Activated naive CD8-positive, alpha-beta T cell treated with anti-CD3 and anti-CD28 coated beads for 36 hours (primary cell): ENCODE data around the gene USH1G. TPM values are rescaled to one million over a fixed set of nuclear protein-coding genes. Genes with fewer than 3 reads are reported as not detected.

Source experiments
- DNase-seq: peaks from one replicate; pipeline ENCODE4 v3.0.0; 2021
- H3K27ac Mint-ChIP-seq: one replicate; pipeline ENCODE4 v1.8.0; 2022; ENCODE audit warnings: mild to moderate bottlenecking, moderate library complexity, mixed read lengths
- H3K27me3 Mint-ChIP-seq: one replicate; pipeline ENCODE4 v1.8.0; 2022; ENCODE audit warnings: mild to moderate bottlenecking, mixed read lengths
- H3K36me3 Mint-ChIP-seq: one replicate; pipeline ENCODE4 v1.8.0; 2021; ENCODE audit warnings: mild to moderate bottlenecking, mixed read lengths
- H3K4me1 Mint-ChIP-seq: one replicate; pipeline ENCODE4 v1.8.0; 2021; ENCODE audit warnings: mixed read lengths
- H3K4me3 Mint-ChIP-seq: one replicate; pipeline ENCODE4 v1.8.0; 2022; ENCODE audit warnings: mild to moderate bottlenecking, moderate library complexity, mixed read lengths
- H3K9me3 Mint-ChIP-seq: one replicate; pipeline ENCODE4 v1.8.0; 2022; ENCODE audit warnings: mixed read lengths
- total RNA-seq, 2 experiments: library from RNA; stranded (reverse); gene quantifications; one replicate each; pipeline ENCODE4 v1.2.3, GENCODE V29; 2021

The USH1G gene
- total RNA-seq, 2 experiments from 2014 or later: not detected

- Mint-ChIP-seq H3K27me3 (no peaks in the 10 kb centered on the region), H3K4me1 (peaks cover 5% of the 10 kb centered on the region), H3K27ac (no peak overlapping the region), H3K9me3 (no peaks in the 10 kb centered on the region), H3K4me3 (no peak overlapping the region), H3K36me3 (peaks cover 1% of the 10 kb centered on the region)
- no peak for DNase-seq
Observed at GRCh38 chr17:74868908-74869255, 54.2 kb downstream of the USH1G start.

DNA sequence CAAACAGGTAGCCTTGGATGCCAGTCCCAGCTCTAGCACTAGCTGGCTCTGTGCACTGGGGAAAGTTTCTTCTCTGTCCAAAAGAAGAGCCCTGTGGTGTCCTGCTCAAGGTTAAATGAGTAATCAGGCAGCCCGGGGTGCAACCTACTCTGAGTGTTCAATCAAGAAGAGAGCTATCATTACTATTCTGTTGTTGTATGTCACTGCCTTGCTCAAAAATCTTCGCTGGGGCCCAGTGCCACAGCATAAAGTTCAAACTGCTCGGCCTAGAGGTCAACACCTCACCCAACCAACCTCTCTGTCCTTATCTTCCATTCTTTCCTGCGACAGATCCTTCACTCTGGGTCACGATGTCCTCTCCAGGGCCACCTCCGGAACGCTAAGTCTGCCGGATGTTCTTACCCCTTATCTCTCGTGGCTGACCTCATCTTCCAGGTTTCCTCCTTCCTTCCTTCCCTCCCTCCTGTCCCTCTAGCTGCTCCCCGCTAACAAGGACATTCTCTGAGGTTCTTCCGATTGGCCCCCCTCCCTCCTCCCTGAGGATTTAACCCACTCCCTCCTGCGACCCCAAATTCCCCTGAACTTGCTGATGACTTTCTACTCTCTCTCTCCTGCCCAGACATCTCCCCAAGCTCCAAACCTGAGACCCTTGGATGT is 54.7 kb downstream of the USH1G start:
- Mint-ChIP-seq H3K4me3 (no peak overlapping the region), H3K27me3 (no peaks in the 10 kb centered on the region), H3K27ac (no peak overlapping the region), H3K4me1 (peaks cover 4% of the 10 kb centered on the region), H3K36me3 (peaks cover 1% of the 10 kb centered on the region), H3K9me3 (no peaks in the 10 kb centered on the region)
- DNase-seq: no peak

DNA sequence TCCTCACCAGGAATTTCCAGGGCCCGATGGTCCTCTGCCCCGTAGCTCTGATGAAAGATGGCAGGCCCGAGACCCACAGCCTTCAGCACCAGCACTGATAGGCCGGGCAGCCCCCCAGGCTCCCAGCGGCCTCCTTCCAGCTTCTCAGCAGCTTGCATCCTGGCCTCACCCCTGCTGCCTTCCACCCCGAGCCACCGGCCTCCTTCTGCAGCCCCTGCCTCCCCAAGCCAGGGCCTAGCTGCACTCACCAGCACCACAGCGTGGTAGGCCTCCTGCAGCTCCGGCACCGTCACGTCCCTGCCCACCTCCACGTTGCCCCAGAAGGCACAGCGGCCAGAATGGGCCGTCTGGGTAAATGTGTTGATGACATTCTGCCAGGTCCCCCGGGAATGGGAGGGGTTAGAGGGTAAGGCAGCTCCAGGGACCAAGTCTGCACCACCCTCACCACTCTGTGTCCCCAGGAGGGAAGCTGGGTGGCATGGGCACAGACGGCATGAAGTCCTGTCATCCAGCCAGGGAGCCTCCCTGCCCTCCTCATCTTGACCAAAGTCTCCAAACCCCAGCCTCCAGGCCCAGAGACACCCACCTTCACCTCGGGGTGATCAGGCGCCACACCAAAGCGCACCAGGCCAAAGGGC is 56.7 kb downstream of the USH1G start:
- DNase-seq: no peak
- Mint-ChIP-seq H3K36me3 (peaks cover 1% of the 10 kb centered on the region), H3K9me3 (no peaks in the 10 kb centered on the region), H3K27ac (no peak overlapping the region), H3K4me3 (no peak overlapping the region), H3K4me1 (peaks cover 5% of the 10 kb centered on the region), H3K27me3 (peaks cover 10% of the 10 kb centered on the region)

Other genes starting within 250 kb of the USH1G start
- gene CD300LF, start 210.3 kb downstream of the USH1G start, total RNA-seq: not detected
- 1 to 10 TPM; 1.8 TPM for gene RAB37, start 186.0 kb downstream of the USH1G start, total RNA-seq
- gene NHERF1, start 174.6 kb downstream of the USH1G start, total RNA-seq: 100 to 1,000 TPM; 124 to 127 TPM
- gene NAT9, start 146.9 kb downstream of the USH1G start, total RNA-seq: 10 to 100 TPM; 39.9 to 41.6 TPM
- gene GRIN2C, start 63.4 kb downstream of the USH1G start, total RNA-seq: not detected
- gene FDXR, start 50.3 kb downstream of the USH1G start, total RNA-seq: 10 to 100 TPM; 13.3 to 14.6 TPM
- gene FADS6, start 29.6 kb downstream of the USH1G start, total RNA-seq: not detected
- gene OTOP2, start 1.0 kb upstream of the USH1G start, total RNA-seq: not detected
- not detected for gene OTOP3, start 12.6 kb upstream of the USH1G start, total RNA-seq
- 1 to 10 TPM; 1.6 to 1.9 TPM for gene HID1, start 49.5 kb upstream of the USH1G start, total RNA-seq
- gene CDR2L, start 64.4 kb upstream of the USH1G start, total RNA-seq: 1 to 10 TPM in 1 of 2 experiments, under 1 TPM in 1; 0.74 to 1.2 TPM
- gene MRPL58, start 89.4 kb upstream of the USH1G start, total RNA-seq: 10 to 100 TPM; 64.4 to 69.0 TPM
- gene ATP5PD, start 123.7 kb upstream of the USH1G start, total RNA-seq: 100 to 1,000 TPM; 185 to 189 TPM
- gene KCTD2, start 124.0 kb upstream of the USH1G start, total RNA-seq: 10 to 100 TPM; 14.1 to 14.7 TPM
- 1 to 10 TPM; 2.1 TPM for gene SLC16A5, start 164.7 kb upstream of the USH1G start, total RNA-seq
- gene ARMC7, start 186.7 kb upstream of the USH1G start, total RNA-seq: 1 to 10 TPM; 6.5 to 6.6 TPM
- gene NT5C, start 208.5 kb upstream of the USH1G start, total RNA-seq: 10 to 100 TPM; 71.2 to 74.8 TPM
- gene JPT1, start 231.3 kb upstream of the USH1G start, total RNA-seq: 100 to 1,000 TPM; 245 to 250 TPM